Ishikawa (cell line): ENCODE data around the gene RSL1D1.

Experiments
- EGR1 ChIP-seq: IDR thresholded peaks from 2 replicates; pipeline ENCODE4 v1.6.1; 2012
- REST ChIP-seq: IDR thresholded peaks from 2 replicates; pipeline ENCODE4 v1.6.1; 2012; ENCODE audit warnings: low read depth, mild to moderate bottlenecking
- TAF1 ChIP-seq: IDR thresholded peaks from 2 replicates; pipeline ENCODE4 v1.6.1; 2012; ENCODE audit warnings: low read depth, mild to moderate bottlenecking
- YY1 ChIP-seq: IDR thresholded peaks from 2 replicates; pipeline ENCODE4 v1.6.1; 2012; ENCODE audit warnings: low read depth

- TF ChIP-seq TAF1 (no peak), EGR1 (no peak), YY1 (no peak), REST (no peak)
Measured at GRCh38 chr16:11793840-11794239, 57.5 kb downstream of the RSL1D1 start.
